Sigmoid colon (tissue), 4 donors: ENCODE data around the gene GPR183.

Experiments
- CTCF ChIP-seq, 4 experiments: fragments of 450-650 bp in 3 of 4; fragments of 200-600 bp in 1 of 4; IDR thresholded peaks; one replicate each; pipeline ENCODE4 v1.5.1; 2016 to 2019; ENCODE audit warnings: antibody characterized with exemption in 4 of 4, mild to moderate bottlenecking in 3 of 4, moderate library complexity in 2 of 4
- EP300 ChIP-seq, 4 donors: sonication (generic); formaldehyde crosslinking; IDR thresholded peaks; one replicate each; pipeline ENCODE4 v1.6.1; 2017; ENCODE audit warnings: antibody characterized with exemption in 4 of 4
- POLR2A ChIP-seq, 2 donors: fragments of 450-650 bp; IDR thresholded peaks; one replicate each; pipeline ENCODE4 v1.6.1; 2016; ENCODE audit warnings: antibody characterized with exemption in 2 of 2, mild to moderate bottlenecking in 2 of 2, moderate library complexity in 2 of 2

GRCh38 chr13:99347911-99348451 is 40.8 kb upstream of the GPR183 start:
- TF ChIP-seq CTCF (IDR thresholded peaks at IDR 0.05), result no peak
- TF ChIP-seq POLR2A (IDR thresholded peaks at IDR 0.05), result no peak
- no peak for TF ChIP-seq EP300 (IDR thresholded peaks at IDR 0.05)
